PC-9 (cell line): ENCODE results near the gene DSTN.

Experiments
- EZH2 ChIP-seq: fragments of 200-600 bp; sonication (generic); IDR thresholded peaks from 2 replicates; pipeline ENCODE4 v1.8.0; 2017; ENCODE audit warnings: antibody characterized with exemption, low read depth
- TF ChIP-seq, protein P1 (sequence below): fragments of 200-600 bp; sonication (generic); conservative IDR thresholded peaks from 2 replicates; pipeline ENCODE4 v1.6.1; 2017; ENCODE audit warnings: mixed run types, antibody characterized with exemption, mild to moderate bottlenecking, moderate library complexity

DNA sequence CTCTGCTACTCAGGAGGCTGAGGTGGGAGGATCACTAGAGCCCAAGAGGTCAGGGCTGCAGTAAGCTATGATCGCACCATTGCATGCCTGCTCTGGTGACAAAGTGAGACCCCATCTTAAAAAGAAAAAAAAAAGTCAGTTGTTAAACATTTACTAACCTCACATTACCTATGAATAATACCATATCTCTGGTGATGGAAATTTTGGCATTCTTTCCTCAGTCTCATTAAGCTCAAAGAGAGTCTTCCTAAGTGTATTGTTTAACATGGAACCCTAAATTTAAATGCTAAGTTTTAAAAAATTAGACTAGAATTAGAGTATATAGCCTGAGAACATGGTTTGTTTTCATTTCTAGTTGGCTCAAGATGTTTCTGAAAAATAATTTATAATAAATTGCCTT lies 27.4 kb upstream of the DSTN start:
- TF ChIP-seq, protein P1, sequence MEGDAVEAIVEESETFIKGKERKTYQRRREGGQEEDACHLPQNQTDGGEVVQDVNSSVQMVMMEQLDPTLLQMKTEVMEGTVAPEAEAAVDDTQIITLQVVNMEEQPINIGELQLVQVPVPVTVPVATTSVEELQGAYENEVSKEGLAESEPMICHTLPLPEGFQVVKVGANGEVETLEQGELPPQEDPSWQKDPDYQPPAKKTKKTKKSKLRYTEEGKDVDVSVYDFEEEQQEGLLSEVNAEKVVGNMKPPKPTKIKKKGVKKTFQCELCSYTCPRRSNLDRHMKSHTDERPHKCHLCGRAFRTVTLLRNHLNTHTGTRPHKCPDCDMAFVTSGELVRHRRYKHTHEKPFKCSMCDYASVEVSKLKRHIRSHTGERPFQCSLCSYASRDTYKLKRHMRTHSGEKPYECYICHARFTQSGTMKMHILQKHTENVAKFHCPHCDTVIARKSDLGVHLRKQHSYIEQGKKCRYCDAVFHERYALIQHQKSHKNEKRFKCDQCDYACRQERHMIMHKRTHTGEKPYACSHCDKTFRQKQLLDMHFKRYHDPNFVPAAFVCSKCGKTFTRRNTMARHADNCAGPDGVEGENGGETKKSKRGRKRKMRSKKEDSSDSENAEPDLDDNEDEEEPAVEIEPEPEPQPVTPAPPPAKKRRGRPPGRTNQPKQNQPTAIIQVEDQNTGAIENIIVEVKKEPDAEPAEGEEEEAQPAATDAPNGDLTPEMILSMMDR = no peak
- TF ChIP-seq EZH2 = no peak
